Epidermal melanocyte (primary cell): ENCODE measurements around the gene MVB12A.

Experiments used
- DNase-seq: peaks from one replicate; pipeline ENCODE4 v3.0.0; 2011; ENCODE audit warnings: low spot score; ENCODE audit not compliant: insufficient read length

Gene MVB12A

GRCh38 chr19:17441241-17442021 lies 21.6 kb downstream of the MVB12A start:
- no peak for DNase-seq

- no peak for DNase-seq
Observed at GRCh38 chr19:17445526-17446165, 25.8 kb downstream of the MVB12A start.

GRCh38 chr19:17447704-17448130 lies 27.9 kb downstream of the MVB12A start:
- DNase-seq: no peak

- DNase-seq: no peak
Observed at GRCh38 chr19:17448131-17448967, 28.5 kb downstream of the MVB12A start, which contains the start of gene TMEM221. Gene TMEM221, minus strand, starts transcription at chr19:17448668. Its CDS starts 206 bp downstream, at chr19:17448462.

- DNase-seq: no peak
Observed at GRCh38 chr19:17450264-17451075, 30.6 kb downstream of the MVB12A start.

GRCh38 chr19:17451820-17452219 lies 32.0 kb downstream of the MVB12A start:
- DNase-seq: no peak

GRCh38 chr19:17454576-17455071 lies 34.8 kb downstream of the MVB12A start:
- DNase-seq: no peak

GRCh38 chr19:17455308-17456123 lies 35.7 kb downstream of the MVB12A start:
- no peak for DNase-seq

- DNase-seq: no peak
Observed at GRCh38 chr19:17456127-17456526, 36.3 kb downstream of the MVB12A start.

- no peak for DNase-seq
Observed at GRCh38 chr19:17457616-17458015, 37.8 kb downstream of the MVB12A start.

- DNase-seq: no peak
Observed at GRCh38 chr19:17458970-17459369, 39.1 kb downstream of the MVB12A start.

GRCh38 chr19:17460372-17461230 lies 40.8 kb downstream of the MVB12A start, which contains the start of gene NXNL1:
Gene NXNL1, minus strand, starts transcription at chr19:17460926. Its CDS starts 57 bp downstream, at chr19:17460869.
- DNase-seq: no peak

GRCh38 chr19:17466487-17466850 lies 46.6 kb downstream of the MVB12A start:
- no peak for DNase-seq

GRCh38 chr19:17467471-17468301 lies 47.8 kb downstream of the MVB12A start:
- DNase-seq: no peak

GRCh38 chr19:17468302-17469091 lies 48.6 kb downstream of the MVB12A start:
- DNase-seq: no peak

- DNase-seq: no peak
Observed at GRCh38 chr19:17469092-17469480, 49.2 kb downstream of the MVB12A start.

GRCh38 chr19:17469481-17470067 lies 49.7 kb downstream of the MVB12A start:
- DNase-seq: no peak
